8988T (cell line): Measurements from ENCODE around the gene BSND.

ENCODE experiments used
- DNase-seq: peaks from one replicate; pipeline ENCODE4 v3.0.0; 2011

The BSND gene

GRCh38 chr1:55050283-55050682, 51.5 kb downstream of the BSND start:
- no peak for DNase-seq

- no peak for DNase-seq
Observed at GRCh38 chr1:55051169-55051568, 52.4 kb downstream of the BSND start.

DNA sequence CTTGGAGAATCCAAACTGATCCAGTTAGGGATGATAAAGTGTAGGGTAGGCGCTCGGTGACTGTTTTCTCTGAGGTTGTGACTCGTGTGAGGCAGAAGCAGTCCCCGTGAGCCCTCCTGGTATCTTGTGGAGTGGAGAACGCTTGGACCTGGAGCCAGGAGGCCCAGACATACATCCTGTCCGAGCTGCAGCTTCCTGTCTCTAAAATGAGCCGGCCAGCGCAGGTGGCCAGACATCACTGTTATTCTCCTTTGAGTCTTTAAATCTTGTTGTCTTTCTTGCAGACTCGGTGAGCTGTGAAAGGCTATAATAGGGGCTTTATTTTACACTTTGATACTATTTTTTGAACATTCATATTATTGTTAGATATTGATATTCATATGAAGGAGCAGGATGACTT, 52.9 kb downstream of the BSND start:
- DNase-seq, result no peak

DNA sequence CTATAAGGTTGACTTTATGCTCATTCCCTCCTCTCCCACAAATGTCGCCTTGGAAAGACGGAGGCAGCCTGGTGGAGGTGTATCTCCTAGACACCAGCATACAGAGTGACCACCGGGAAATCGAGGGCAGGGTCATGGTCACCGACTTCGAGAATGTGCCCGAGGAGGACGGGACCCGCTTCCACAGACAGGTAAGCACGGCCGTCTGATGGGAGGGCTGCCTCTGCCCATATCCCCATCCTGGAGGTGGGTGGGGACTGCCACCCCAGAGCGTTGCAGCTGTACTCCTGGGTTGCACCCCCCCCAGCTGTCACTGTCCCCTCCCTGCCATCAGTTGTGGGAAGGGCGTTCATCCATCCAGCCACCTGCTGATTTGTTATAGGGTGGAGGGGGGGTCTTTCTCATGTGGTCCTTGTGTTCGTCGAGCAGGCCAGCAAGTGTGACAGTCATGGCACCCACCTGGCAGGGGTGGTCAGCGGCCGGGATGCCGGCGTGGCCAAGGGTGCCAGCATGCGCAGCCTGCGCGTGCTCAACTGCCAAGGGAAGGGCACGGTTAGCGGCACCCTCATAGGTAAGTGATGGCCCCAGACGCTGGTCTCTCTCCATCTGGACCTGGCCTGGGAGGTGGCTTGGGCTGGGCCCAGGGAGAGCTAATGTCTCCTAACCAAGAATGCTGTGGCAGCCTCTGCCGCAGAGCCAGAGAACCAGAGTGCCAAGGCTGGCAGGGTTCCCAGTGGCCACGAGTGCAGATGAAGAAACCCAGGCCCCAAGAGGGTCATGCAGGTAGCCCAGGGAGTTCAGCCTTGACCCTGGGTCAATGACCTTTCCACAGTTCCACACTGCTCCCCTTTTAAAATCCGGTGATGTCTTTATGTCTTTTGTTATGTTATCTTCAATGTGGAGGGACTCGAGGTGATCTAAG, 53.7 kb downstream of the BSND start:
- no peak for DNase-seq

DNA sequence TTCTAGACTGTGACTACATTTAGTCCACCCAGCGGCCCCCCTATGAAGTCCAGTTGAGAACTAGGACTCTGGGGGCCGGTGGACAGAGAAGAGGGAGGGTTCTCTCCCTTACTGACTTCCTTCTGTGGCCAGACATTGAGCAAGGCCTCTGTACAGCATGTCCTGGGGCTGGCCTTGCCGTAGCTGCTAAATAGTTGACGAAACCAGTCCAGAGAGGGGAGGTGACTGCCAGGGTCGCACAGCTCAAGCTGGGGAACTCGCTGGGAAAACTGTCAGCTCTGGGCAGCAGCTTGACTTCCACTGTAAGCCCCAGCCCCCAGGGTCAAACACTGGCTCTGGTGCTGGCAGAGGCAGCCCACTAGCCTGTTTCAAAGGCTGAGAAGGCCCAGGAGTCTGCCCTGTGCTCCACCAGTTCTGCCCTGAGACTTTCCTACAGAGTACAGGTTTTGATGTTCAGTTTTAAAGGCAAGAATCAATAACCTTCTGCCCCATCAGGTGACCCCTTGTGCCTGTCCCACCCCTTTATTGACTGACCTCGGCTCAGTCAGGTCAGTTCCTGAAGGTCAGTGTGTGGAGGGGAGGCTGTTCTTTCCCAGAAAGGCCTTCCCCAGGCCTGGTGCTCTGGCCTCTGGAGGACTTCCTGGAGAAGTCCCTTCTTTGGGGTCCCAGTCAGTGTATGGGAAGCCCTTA, 54.7 kb downstream of the BSND start:
- no peak for DNase-seq

DNA sequence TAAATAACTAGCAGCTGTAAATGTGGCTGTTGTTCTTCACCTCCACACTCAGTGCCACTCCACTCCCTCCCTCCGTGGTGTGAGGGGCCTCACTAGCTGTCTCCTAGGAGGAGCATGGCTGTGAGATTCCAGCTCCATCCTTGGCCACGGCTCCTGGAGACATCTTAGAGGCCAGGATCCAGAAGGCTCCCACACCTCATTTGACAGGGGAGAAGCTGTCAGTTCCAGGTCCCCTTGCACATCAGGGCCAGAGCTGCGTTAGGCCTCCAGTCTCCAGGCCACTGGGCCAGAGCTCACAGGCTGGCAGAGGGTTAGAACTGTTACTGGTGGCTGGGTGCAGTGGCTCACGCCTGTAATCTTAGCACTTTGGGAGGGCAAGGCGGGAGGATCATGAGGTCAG, 55.7 kb downstream of the BSND start:
- no peak for DNase-seq

DNA sequence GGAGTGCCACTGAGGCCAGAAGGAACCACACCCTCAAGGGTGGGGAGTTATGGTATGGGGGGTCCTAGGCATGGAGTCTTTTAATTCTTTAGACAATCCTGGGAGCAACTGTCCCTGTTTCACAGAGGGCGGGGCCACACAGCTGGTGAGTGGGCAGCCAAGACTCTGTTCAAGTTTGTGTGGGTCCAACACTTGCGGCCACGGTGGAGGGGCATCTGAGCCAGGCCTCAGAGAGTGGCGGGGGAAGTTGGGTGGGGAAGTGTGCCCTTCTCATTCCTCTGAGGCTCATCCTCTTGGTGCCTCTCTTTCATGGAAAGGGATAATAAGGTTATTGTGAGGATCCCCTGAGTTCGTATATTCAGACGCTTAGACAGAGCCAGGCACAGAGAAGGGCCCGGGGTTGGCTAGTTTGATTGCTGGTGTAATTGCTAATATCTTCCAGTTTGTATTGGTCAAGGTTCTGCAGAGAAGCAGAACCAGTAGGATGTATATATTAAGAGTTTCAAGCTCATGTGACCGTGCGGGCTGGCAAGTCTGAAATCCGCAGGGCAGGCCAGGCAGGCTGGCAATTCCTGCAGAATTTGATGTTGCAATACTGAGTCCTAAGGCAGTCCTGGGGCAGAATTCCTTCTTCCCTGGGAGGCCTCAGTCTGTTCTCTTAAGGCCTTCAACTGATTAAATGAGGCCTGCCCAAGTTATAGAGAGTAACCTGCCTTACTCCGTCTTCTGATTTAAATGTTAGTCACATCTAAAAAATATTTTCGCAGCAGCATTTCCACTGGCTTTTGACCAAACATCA, 56.5 kb downstream of the BSND start:
- no peak for DNase-seq

GRCh38 chr1:55055951-55056631, 57.4 kb downstream of the BSND start:
- no peak for DNase-seq

DNA sequence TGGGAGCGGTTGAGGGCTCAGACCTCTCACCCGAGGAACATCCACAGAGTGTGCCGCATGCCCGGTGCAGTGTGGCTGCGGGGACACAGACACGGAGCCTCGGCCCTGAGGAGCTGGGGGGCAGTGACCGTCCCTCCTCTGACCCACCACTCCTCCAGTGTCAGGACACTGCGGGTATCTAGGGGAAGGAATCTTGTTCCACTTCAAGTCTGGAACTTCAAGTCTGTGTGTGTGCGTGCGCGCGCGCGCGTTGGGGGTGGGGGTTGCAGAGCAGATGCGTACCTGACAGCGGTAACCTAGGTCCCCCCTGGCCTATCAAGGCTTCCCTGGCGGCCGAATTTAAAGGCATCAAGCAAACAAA, 57.9 kb downstream of the BSND start:
- DNase-seq, result no peak

DNA sequence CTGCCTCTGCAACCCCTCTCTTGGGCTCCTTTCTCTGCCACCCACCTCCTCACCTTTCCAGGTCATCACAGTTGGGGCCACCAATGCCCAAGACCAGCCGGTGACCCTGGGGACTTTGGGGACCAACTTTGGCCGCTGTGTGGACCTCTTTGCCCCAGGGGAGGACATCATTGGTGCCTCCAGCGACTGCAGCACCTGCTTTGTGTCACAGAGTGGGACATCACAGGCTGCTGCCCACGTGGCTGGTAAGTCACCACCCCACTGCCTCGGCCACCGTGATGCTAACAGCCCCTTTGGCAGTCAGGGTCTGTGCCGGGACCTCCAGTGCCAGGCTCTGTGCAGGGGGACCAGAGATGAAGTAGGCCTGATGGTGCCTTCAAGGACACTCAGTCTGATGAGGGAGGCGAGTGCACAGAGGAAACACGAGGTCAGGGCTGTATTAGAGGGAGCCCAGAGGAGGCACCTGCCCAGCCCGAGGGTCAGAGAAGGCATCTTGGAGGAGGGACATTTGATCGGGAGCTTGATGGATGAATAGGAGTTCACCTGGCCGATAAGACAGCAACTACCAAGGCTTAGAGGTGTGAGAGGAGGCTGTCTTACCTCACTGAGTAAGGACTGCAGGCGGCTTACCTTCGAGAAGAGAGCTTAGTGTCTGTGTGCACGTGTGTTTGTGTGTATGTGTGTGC, 58.7 kb downstream of the BSND start:
- no peak for DNase-seq

DNA sequence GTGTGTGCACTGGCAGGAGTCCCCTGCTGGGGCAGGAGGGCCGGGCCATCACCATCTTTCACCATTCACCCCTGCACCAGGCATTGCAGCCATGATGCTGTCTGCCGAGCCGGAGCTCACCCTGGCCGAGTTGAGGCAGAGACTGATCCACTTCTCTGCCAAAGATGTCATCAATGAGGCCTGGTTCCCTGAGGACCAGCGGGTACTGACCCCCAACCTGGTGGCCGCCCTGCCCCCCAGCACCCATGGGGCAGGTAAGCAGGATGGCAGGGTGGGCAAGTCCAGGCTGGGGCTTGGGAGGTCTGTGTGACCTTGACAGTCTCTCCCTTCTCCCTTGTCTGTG, 59.2 kb downstream of the BSND start:
- no peak for DNase-seq

DNA sequence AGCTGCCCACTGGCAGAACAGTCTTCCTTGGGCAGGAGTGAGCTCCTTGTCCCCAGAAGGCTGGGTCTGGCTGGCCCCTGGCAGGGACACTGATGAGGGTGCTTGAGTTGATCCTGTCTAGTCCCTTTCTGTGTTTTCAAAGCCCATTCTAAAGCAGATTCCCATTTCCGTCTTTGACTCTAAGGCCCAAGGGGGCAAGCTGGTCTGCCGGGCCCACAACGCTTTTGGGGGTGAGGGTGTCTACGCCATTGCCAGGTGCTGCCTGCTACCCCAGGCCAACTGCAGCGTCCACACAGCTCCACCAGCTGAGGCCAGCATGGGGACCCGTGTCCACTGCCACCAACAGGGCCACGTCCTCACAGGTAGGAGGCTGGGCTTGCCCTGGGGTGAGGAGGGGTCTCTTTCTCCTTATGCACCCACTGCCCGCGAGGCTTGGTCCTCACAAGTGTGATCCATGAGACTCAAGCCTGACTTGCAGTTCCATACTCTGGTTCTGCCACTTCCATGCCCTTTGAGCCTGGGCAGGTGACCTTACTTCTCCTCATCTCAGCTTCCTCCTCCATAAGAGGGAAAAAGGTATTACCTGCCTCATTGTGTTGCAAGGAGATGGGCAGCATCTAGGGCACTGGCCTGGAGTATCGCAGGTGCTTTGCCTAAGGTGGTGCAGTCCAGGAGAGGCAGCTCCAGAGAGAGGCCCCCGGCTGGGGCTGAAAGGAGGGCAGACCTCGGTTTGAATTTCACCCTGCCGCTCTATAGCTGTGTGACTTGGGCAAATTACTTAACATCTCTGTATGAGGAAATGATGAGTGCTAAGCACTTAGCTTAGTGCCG, 60.8 kb downstream of the BSND start:
- no peak for DNase-seq

- no peak for DNase-seq
Observed at GRCh38 chr1:55060133-55060999, 61.6 kb downstream of the BSND start.

DNA sequence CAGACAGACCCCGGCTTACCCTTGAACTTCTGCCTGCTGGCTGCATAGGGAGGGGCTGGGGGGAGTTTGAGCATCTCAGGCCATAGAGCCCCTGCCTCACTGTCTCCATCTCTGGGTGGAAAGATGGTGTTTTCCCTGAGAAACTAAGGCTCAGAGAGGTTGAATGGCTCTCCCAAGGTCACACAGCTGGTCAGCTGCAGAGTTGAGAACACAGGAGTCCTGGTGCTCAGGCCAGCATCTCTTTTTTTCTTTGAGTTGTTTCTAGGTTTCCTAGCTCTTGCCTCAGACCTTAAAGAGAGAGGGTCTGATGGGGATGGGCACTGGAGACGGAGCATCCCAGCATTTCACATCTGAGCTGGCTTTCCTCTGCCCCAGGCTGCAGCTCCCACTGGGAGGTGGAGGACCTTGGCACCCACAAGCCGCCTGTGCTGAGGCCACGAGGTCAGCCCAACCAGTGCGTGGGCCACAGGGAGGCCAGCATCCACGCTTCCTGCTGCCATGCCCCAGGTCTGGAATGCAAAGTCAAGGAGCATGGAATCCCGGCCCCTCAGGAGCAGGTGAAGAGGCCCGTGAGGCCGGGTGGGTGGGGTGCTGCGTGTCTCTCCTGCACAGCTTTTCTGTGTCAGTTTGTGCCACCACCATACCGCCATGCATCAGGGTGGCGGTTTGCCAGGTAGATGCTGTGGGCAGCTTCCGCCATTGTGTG, 62.4 kb downstream of the BSND start:
- DNase-seq, result no peak
